HCT116 (cell line): ENCODE data around the gene LCN2. TPM values are rescaled to one million over a fixed set of nuclear protein-coding genes. Genes with fewer than 3 reads are reported as not detected.

Experiments used
- ATAC-seq: fragments of 200-7000 bp; cut with Tn5 transposase; 2 replicates; pipeline ENCODE4 v1.9.1; 2020; ENCODE audit warnings: mild to moderate bottlenecking, moderate library complexity
- BruUV-seq: library from RNA; stranded (reverse); fragments of 400-500 nt; replicated peaks from 2 replicates; lab custom pipeline; 2021; lab: Mats Ljungman, UMichigan
- CTCF ChIA-PET: fragments of 300-600 bp; sonication (Branson Sonifier 250); formaldehyde crosslinking; loops from one replicate; lab custom pipeline; 2021; ENCODE audit warnings: antibody characterized with exemption; lab: Charles Lee
- POLR2A ChIA-PET: fragments of 300-600, 350-600 bp; sonication (Branson Sonifier 250); formaldehyde crosslinking; loops from one replicate; lab custom pipeline; 2021; ENCODE audit warnings: antibody characterized with exemption; lab: Charles Lee
- RAD21 ChIA-PET, 2 experiments: fragments of 300-600 bp; sonication (Branson Sonifier 250); formaldehyde crosslinking; loops; one replicate each; lab custom pipeline; 2023; ENCODE audit warnings: low total read pairs in 2 of 2; ENCODE audit not compliant: uncharacterized antibody in 2 of 2, unreplicated experiment in 2 of 2, low non-redundant PET in 1 of 2; lab: Charles Lee
- DNase-seq: peaks from one replicate; pipeline ENCODE4 v3.0.0-alpha.2; 2010; ENCODE audit warnings: low read depth, low spot score
- H2AFZ ChIP-seq: fragments of 200-600 bp; shearing (Covaris generic), sonication (generic); 2 replicates; pipeline ENCODE4 v1.6.1; 2017; ENCODE audit warnings: low read depth, mixed run types, mixed read lengths, antibody characterized with exemption, low read length; ENCODE audit not compliant: poor library complexity, severe bottlenecking
- H3K27ac ChIP-seq: 2 replicates; pipeline ENCODE4 v1.5.1; 2012; ENCODE audit warnings: low read depth, low read length
- H3K27me3 ChIP-seq: fragments of 200-600 bp; sonication (generic); 2 replicates; pipeline ENCODE4 v1.6.1; 2016; ENCODE audit warnings: mixed run types, low read length, mixed read lengths; ENCODE audit not compliant: insufficient read depth
- H3K36me3 ChIP-seq, 2 experiments: fragments of 200-500 bp in 1 of 2; fragments of 200-600 bp in 1 of 2; sonication (Bioruptor generic) in 1 of 2; sonication (generic) in 1 of 2; 2 replicates each; pipeline versions ENCODE4 v1.5.1 to v1.6.1; 2014 to 2016; ENCODE audit warnings: low read length in 2 of 2, inconsistent platforms in 1 of 2, mixed read lengths in 1 of 2, mixed run types in 1 of 2; ENCODE audit not compliant: insufficient read depth in 2 of 2, control insufficient read depth in 1 of 2
- H3K4me1 ChIP-seq, 2 experiments: fragments of 200-600 bp in 1 of 2; sonication (generic) in 1 of 2; 2 replicates each; pipeline versions ENCODE4 v1.5.1 to v1.6.1; 2012 to 2017; ENCODE audit warnings: low read length in 2 of 2, inconsistent platforms in 1 of 2, mild to moderate bottlenecking in 1 of 2, mixed read lengths in 1 of 2, mixed run types in 1 of 2, moderate library complexity in 1 of 2; ENCODE audit not compliant: insufficient read depth in 2 of 2, control insufficient read depth in 1 of 2
- H3K4me2 ChIP-seq: fragments of 200-600 bp; sonication (generic); 2 replicates; pipeline ENCODE4 v1.6.1; 2017; ENCODE audit warnings: mixed run types, low read length, mixed read lengths
- H3K4me3 ChIP-seq, 2 experiments: fragments of 200-600 bp in 1 of 2; sonication (generic) in 1 of 2; replicated peaks in 1 of 2; 2 replicates each; pipeline ENCODE4 v1.5.1; 2011 to 2016; ENCODE audit warnings: low read length in 2 of 2, control low read depth in 1 of 2, low read depth in 1 of 2, mild to moderate bottlenecking in 1 of 2, mixed read lengths in 1 of 2, mixed run types in 1 of 2
- H3K79me2 ChIP-seq: fragments of 200-600 bp; sonication (generic); 2 replicates; pipeline ENCODE4 v1.6.1; 2017; ENCODE audit warnings: mild to moderate bottlenecking, mixed run types, low read length, moderate library complexity, mixed read lengths; ENCODE audit not compliant: insufficient read depth
- H3K9ac ChIP-seq: fragments of 200-600 bp; sonication (generic); 2 replicates; pipeline ENCODE4 v1.6.1; 2016; ENCODE audit warnings: low read length, mixed read lengths
- H3K9me2 ChIP-seq: fragments of 200-600 bp; sonication (generic), shearing (Covaris generic); 2 replicates; pipeline ENCODE4 v1.6.1; 2017; ENCODE audit warnings: mixed run types, mild to moderate bottlenecking, moderate library complexity; ENCODE audit not compliant: insufficient read depth
- H3K9me3 ChIP-seq, 2 experiments: fragments of 200-500 bp in 1 of 2; fragments of 200-600 bp in 1 of 2; sonication (Bioruptor generic) in 1 of 2; sonication (generic) in 1 of 2; 2 replicates each; pipeline ENCODE4 v1.6.1; 2014 to 2017; ENCODE audit warnings: low read length in 2 of 2, mixed read lengths in 2 of 2, inconsistent platforms in 1 of 2, low read depth in 1 of 2, mild to moderate bottlenecking in 1 of 2, mixed run types in 1 of 2, moderate library complexity in 1 of 2; ENCODE audit not compliant: control insufficient read depth in 1 of 2, insufficient read depth in 1 of 2
- H4K20me1 ChIP-seq: fragments of 200-600 bp; sonication (generic), shearing (Covaris generic); 2 replicates; pipeline ENCODE4 v1.6.1; 2017; ENCODE audit warnings: mixed run types, mild to moderate bottlenecking, moderate library complexity; ENCODE audit not compliant: insufficient read depth
- CBX3 ChIP-seq: IDR thresholded peaks from 2 replicates; pipeline ENCODE4 v1.6.1; 2012; ENCODE audit warnings: low read depth
- CEBPB ChIP-seq: IDR thresholded peaks from 2 replicates; pipeline ENCODE4 v1.6.1; 2012; ENCODE audit warnings: low read depth
- EZH2 ChIP-seq: fragments of 200-600 bp; sonication (generic); IDR thresholded peaks from 2 replicates; pipeline ENCODE4 v1.6.1; 2017; ENCODE audit warnings: antibody characterized with exemption, mixed run types
- EZH2phosphoT487 ChIP-seq: fragments of 200-600 bp; IDR thresholded peaks from 2 replicates; pipeline ENCODE4 v1.6.1; 2018; ENCODE audit warnings: antibody characterized with exemption, borderline replicate concordance
- JUND ChIP-seq: IDR thresholded peaks from 2 replicates; pipeline ENCODE4 v1.6.1; 2012
- RAD21 ChIP-seq: IDR thresholded peaks from 2 replicates; pipeline ENCODE4 v1.6.1; 2012; ENCODE audit warnings: low read depth, mild to moderate bottlenecking
- SP1 ChIP-seq: IDR thresholded peaks from 2 replicates; pipeline ENCODE4 v1.6.1; 2012; ENCODE audit warnings: low read depth
- TCF7L2 ChIP-seq: IDR thresholded peaks from 2 replicates; pipeline ENCODE4 v1.7.0; 2011; ENCODE audit warnings: borderline replicate concordance, inconsistent platforms; ENCODE audit not compliant: insufficient read depth, insufficient read length; ENCODE audit errors: extremely low read depth
- ZNF274 ChIP-seq: fragments of 200-500 bp; sonication (Bioruptor generic); IDR thresholded peaks from 2 replicates; pipeline ENCODE4 v1.6.1; 2014; ENCODE audit warnings: mild to moderate bottlenecking, low read depth, low read length, inconsistent platforms
- intact Hi-C: fragments of 100-400 bp; cut with micrococcal nuclease; formaldehyde crosslinking; loops from 2 replicates; pipeline ENCODE4 v1.10.0; 2022
- total RNA-seq: library from RNA; stranded (reverse); gene quantifications from one replicate; pipeline ENCODE4 v1.2.1, GENCODE V29; 2021; ENCODE audit not compliant: unreplicated experiment
- TF ChIP-seq, protein P1 (sequence below), 3 experiments: fragments of 200-600 bp in 1 of 3; sonication (generic) in 1 of 3; IDR thresholded peaks in 2 of 3; conservative IDR thresholded peaks in 1 of 3; 2 replicates each; pipeline ENCODE4 v1.5.1; 2012 to 2017; ENCODE audit warnings: low read depth in 2 of 3, low read length in 2 of 3, antibody characterized with exemption in 1 of 3, borderline replicate concordance in 1 of 3, control low read depth in 1 of 3, mild to moderate bottlenecking in 1 of 3, mixed read lengths in 1 of 3, mixed run types in 1 of 3, moderate library complexity in 1 of 3; ENCODE audit not compliant: insufficient read depth in 1 of 3
- TF ChIP-seq, protein P2 (sequence below): IDR thresholded peaks from 2 replicates; pipeline ENCODE4 v1.6.1; 2011; ENCODE audit warnings: mild to moderate bottlenecking, low read length, moderate library complexity; ENCODE audit not compliant: insufficient replicate concordance; ENCODE audit errors: extremely low read depth
- TF ChIP-seq, protein P3 (sequence below): IDR thresholded peaks from 2 replicates; pipeline ENCODE4 v1.6.1; 2012
- TF ChIP-seq, protein P4 (sequence below): IDR thresholded peaks from 2 replicates; pipeline ENCODE4 v1.6.1; 2012

Gene LCN2
- total RNA-seq, 1 experiment from 2014 or later: 9.2 TPM

DNA sequence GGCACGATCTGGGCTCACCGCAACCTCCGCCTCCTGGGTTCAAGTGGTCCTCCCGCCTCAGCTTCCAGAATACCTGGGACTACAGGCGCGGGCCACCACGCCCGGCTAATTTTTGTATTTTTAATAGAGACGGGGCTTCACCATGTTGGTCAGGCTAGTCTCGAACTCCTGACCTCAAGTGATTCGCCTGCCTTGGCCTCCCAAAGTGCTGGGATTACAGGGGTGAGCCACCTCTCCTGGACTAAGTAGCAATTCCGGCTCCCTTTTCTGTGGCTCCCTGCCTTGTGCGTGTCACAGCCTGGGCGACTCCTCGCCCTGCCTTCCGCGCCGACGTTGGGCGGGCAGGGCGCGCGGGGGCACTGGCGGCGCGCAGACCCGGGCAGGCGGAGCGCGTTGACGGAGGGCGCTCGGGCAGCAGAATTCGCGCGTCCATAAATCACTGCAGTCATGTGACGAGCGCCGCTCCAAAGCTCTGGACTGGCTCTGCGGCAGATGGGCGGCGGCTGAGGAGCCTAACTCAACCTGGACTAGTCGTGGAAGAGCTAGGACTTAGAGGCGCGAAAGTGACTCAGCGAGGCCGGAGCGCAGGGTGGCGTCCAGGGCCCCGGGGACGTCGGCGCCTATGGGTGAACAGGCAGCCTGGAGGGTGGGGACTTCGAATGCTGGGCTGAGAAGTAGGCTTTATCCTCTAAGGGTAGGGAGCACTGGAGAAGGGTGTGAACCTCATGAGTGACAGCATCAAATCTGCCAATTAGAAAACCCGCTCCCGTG lies 43.5 kb downstream of the LCN2 start (continued):
- TF ChIP-seq, protein P1, sequence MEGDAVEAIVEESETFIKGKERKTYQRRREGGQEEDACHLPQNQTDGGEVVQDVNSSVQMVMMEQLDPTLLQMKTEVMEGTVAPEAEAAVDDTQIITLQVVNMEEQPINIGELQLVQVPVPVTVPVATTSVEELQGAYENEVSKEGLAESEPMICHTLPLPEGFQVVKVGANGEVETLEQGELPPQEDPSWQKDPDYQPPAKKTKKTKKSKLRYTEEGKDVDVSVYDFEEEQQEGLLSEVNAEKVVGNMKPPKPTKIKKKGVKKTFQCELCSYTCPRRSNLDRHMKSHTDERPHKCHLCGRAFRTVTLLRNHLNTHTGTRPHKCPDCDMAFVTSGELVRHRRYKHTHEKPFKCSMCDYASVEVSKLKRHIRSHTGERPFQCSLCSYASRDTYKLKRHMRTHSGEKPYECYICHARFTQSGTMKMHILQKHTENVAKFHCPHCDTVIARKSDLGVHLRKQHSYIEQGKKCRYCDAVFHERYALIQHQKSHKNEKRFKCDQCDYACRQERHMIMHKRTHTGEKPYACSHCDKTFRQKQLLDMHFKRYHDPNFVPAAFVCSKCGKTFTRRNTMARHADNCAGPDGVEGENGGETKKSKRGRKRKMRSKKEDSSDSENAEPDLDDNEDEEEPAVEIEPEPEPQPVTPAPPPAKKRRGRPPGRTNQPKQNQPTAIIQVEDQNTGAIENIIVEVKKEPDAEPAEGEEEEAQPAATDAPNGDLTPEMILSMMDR (IDR thresholded peaks at IDR 0.05 in 2 of 3, conservative IDR thresholded peaks at IDR 0.05 in 1 of 3; ENCODE audit: borderline replicate concordance in 1 of 3, insufficient read depth in 1 of 3, low read depth in 2 of 3, low read length in 2 of 3): no peak

DNA sequence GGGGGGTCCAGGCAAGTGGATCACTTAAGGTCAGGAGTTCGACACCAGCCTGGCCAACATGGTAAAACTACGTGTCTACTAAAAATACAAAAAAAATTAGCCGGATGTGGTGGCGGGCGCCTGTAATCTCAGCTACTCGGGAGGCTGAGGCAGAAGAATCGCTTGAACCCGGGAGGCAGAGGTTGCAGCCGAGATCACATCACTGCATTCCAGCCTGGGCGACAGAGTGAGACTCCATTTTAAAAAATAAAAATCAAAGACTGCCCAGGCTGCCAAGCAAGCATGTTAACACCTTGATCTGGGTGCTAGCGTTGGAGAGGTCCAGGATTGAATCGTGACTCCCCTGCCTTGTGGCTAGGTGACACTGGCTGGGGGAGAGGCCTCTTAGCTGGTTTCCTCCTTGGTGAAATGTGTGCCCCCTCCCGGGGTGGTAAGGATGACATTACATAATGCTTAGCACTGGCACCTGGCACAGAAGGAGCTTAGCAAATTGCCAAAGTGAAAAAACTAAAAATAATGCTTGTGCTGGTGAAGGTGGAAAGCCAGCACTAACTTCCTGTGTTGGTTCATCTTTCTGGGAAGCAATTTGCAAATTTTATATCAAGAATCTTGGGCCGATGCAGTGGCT lies 44.3 kb downstream of the LCN2 start:
- Histone ChIP-seq H3K4me3 (no peak overlapping the region; a peak in 2 of 4 replicates), H3K4me2 (peak overlapping the region; percentile 90)

More for the DNA sequence above, 44.3 kb downstream of the LCN2 start:
- H3K4me1 ChIP-seq: peaks cover 16 to 33% of the 10 kb centered on the region in 2 experiments
- H2AFZ ChIP-seq: no peak overlapping the region
- ChIA-PET POLR2A (interaction anchor here (0.5 to 1.3 kb wide), 5 partner anchors 25 to 925 kb away, joined by 3 to 5 read pairs (median 3); partner anchors contain the start of gene BBLN), CTCF (interaction anchor here (0.6 to 1.7 kb wide), 3 partner anchors 10 to 25 kb away, joined by 3 to 5 read pairs (median 4); partner anchors contain the start of gene DNM1), RAD21 (no interaction called here)
- peaks cover 20% of the 10 kb centered on the region for H3K79me2 ChIP-seq
- peak overlapping the region; percentile 91 for H3K27ac ChIP-seq
- intact Hi-C loops: loop anchor here (10.0 kb wide), 1 partner anchor 151 kb away; the partner anchor contains the start of gene SLC27A4
- no TSS peak for BruUV-seq
- H3K9me2 ChIP-seq: no peaks in the 10 kb centered on the region
- H3K9ac ChIP-seq: peak overlapping the region; percentile 97
- H3K9me3 ChIP-seq: no peaks in the 10 kb centered on the region
- ATAC-seq: no peak
- no peaks in the 10 kb centered on the region for H3K27me3 ChIP-seq
- DNase-seq: no peak
- H4K20me1 ChIP-seq: no peaks in the 10 kb centered on the region
- H3K36me3 ChIP-seq: peaks cover 0 to 4% of the 10 kb centered on the region in 2 experiments; a peak in 1 of 4 replicates
- TF ChIP-seq, protein P2, sequence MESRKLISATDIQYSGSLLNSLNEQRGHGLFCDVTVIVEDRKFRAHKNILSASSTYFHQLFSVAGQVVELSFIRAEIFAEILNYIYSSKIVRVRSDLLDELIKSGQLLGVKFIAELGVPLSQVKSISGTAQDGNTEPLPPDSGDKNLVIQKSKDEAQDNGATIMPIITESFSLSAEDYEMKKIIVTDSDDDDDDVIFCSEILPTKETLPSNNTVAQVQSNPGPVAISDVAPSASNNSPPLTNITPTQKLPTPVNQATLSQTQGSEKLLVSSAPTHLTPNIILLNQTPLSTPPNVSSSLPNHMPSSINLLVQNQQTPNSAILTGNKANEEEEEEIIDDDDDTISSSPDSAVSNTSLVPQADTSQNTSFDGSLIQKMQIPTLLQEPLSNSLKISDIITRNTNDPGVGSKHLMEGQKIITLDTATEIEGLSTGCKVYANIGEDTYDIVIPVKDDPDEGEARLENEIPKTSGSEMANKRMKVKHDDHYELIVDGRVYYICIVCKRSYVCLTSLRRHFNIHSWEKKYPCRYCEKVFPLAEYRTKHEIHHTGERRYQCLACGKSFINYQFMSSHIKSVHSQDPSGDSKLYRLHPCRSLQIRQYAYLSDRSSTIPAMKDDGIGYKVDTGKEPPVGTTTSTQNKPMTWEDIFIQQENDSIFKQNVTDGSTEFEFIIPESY: no peak
- TF ChIP-seq, protein P3, sequence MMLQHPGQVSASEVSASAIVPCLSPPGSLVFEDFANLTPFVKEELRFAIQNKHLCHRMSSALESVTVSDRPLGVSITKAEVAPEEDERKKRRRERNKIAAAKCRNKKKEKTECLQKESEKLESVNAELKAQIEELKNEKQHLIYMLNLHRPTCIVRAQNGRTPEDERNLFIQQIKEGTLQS: no peak
- TF ChIP-seq JUND (no peak), ZNF274 (no peak), SP1 (no peak), CBX3 (no peak), RAD21 (no peak), EZH2 (no peak), TCF7L2 (no peak), EZH2phosphoT487 (no peak), CEBPB (no peak)
- TF ChIP-seq, protein P1 (IDR thresholded peaks at IDR 0.05 in 2 of 3, conservative IDR thresholded peaks at IDR 0.05 in 1 of 3; ENCODE audit: borderline replicate concordance in 1 of 3, insufficient read depth in 1 of 3, low read depth in 2 of 3, low read length in 2 of 3): no peak
- TF ChIP-seq, protein P4, sequence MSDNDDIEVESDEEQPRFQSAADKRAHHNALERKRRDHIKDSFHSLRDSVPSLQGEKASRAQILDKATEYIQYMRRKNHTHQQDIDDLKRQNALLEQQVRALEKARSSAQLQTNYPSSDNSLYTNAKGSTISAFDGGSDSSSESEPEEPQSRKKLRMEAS: no peak
